ENCODE measurements around the gene CDC73.

Gene CDC73

GRCh38 chr1:193143285-193143684, 21.5 kb downstream of the CDC73 start:
- no peak overlapping the region for H3K4me3 ChIP-seq
- DNase-seq (ENCODE audit: low spot score), result no peak
- no peak for TF ChIP-seq CTCF (IDR thresholded peaks at IDR 0.05)
- H3K27ac ChIP-seq, result no peak overlapping the region

- Histone ChIP-seq H3K27ac (no peak overlapping the region), H3K4me3 (no peak overlapping the region)
- DNase-seq (ENCODE audit: low spot score), result no peak
- TF ChIP-seq CTCF (IDR thresholded peaks at IDR 0.05), result no peak
Observed at GRCh38 chr1:193144361-193144938, 22.6 kb downstream of the CDC73 start.

- no peak for TF ChIP-seq CTCF (IDR thresholded peaks at IDR 0.05)
- no peak overlapping the region for H3K4me3 ChIP-seq
- DNase-seq (ENCODE audit: low spot score), result no peak
- no peak overlapping the region for H3K27ac ChIP-seq
Observed at GRCh38 chr1:193144999-193145398, 23.2 kb downstream of the CDC73 start.

- Histone ChIP-seq H3K4me3 (no peak overlapping the region), H3K27ac (no peak overlapping the region)
- no peak for TF ChIP-seq CTCF (IDR thresholded peaks at IDR 0.05)
- DNase-seq (ENCODE audit: low spot score), result no peak
Observed at GRCh38 chr1:193156117-193156821, 34.4 kb downstream of the CDC73 start.

GRCh38 chr1:193156822-193157142, 35.0 kb downstream of the CDC73 start:
- no peak overlapping the region for H3K27ac ChIP-seq
- DNase-seq (ENCODE audit: low spot score), result no peak
- TF ChIP-seq CTCF (IDR thresholded peaks at IDR 0.05), result no peak
- no peak overlapping the region for H3K4me3 ChIP-seq

- Histone ChIP-seq H3K4me3 (no peak overlapping the region), H3K27ac (no peak overlapping the region)
- no peak for TF ChIP-seq CTCF (IDR thresholded peaks at IDR 0.05)
- DNase-seq (ENCODE audit: low spot score), result no peak
Observed at GRCh38 chr1:193157360-193157759, 35.5 kb downstream of the CDC73 start.

GRCh38 chr1:193176113-193176512, 54.3 kb downstream of the CDC73 start:
- Histone ChIP-seq H3K27ac (no peak overlapping the region), H3K4me3 (no peak overlapping the region)
- DNase-seq (ENCODE audit: low spot score), result no peak
- no peak for TF ChIP-seq CTCF (IDR thresholded peaks at IDR 0.05)

All from coronary artery (tissue), 2 donors.